A673 (cell line): ENCODE results near the gene NAT8L.

Experiments
- CTCF ChIP-seq: fragments of 300-800, 200-600 bp; sonication (generic); conservative IDR thresholded peaks from 2 replicates; pipeline ENCODE4 v1.5.1; 2017; ENCODE audit warnings: low read depth, mild to moderate bottlenecking, antibody characterized with exemption, low read length, moderate library complexity, mixed read lengths
- EZH2 ChIP-seq: fragments of 200-600 bp; sonication (generic); IDR thresholded peaks from 2 replicates; pipeline ENCODE4 v1.6.1; 2017; ENCODE audit warnings: borderline replicate concordance, low read depth, mild to moderate bottlenecking, mixed read lengths, antibody characterized with exemption, low read length; ENCODE audit not compliant: poor library complexity, severe bottlenecking

- no peak for TF ChIP-seq CTCF
- no peak for TF ChIP-seq EZH2
Observed at GRCh38 chr4:2083116-2083825, 24.1 kb downstream of the NAT8L start.
